Mesodermal cell (in vitro differentiated cells): ENCODE measurements around the gene CYTH3.
"Not testable (repeated sequence)": the region's sequence is repeated elsewhere in the genome, so short reads cannot be mapped to it uniquely, and the experiment has no call there.

Experiments
- H3K27ac ChIP-seq: 2 replicates; pipeline ENCODE4 v1.7.0; 2013; ENCODE audit warnings: mild to moderate bottlenecking, low read depth, low read length, moderate library complexity; ENCODE audit not compliant: severe bottlenecking
- H3K36me3 ChIP-seq: 2 replicates; pipeline ENCODE4 v1.7.1; 2013; ENCODE audit warnings: mild to moderate bottlenecking, low read length, moderate library complexity; ENCODE audit not compliant: control insufficient read depth, insufficient read depth
- H3K4me1 ChIP-seq: one replicate; pipeline ENCODE4 v1.7.1; 2013; ENCODE audit warnings: mild to moderate bottlenecking, low read length; ENCODE audit not compliant: insufficient read depth, control insufficient read depth, poor library complexity, severe bottlenecking
- H3K4me3 ChIP-seq: 2 replicates; pipeline ENCODE4 v1.7.0; 2013; ENCODE audit warnings: low read length, control low read depth, mild to moderate bottlenecking; ENCODE audit not compliant: insufficient read depth, poor library complexity, severe bottlenecking; ENCODE audit errors: extremely low read depth
- H3K9me3 ChIP-seq: 2 replicates; pipeline ENCODE4 v1.7.1; 2013; ENCODE audit warnings: mild to moderate bottlenecking, low read length, moderate library complexity; ENCODE audit not compliant: control insufficient read depth
- WGBS, 2 experiments: methylation state at CpG; one replicate each; pipeline ENCODE4 v1.1.5; 2013; ENCODE audit warnings: missing lambda C conversion rate in 2 of 2; ENCODE audit not compliant: insufficient coverage in 2 of 2; 5-methylcytosine and 5-hydroxymethylcytosine counted together

Gene CYTH3

GRCh38 chr7:6299774-6300173, 27.4 kb upstream of the CYTH3 start:
- H3K9me3 ChIP-seq = no peaks in the 10 kb centered on the region
- H3K4me3 ChIP-seq = no peak overlapping the region
- H3K27ac ChIP-seq = no peak overlapping the region
- WGBS, 2 experiments = 100% methylated on average over 2 of the region's 4 CpGs; no CpG with 5 or more reads in 1 of the 2 experiments
- no peaks in the 10 kb centered on the region for H3K4me1 ChIP-seq
- H3K36me3 ChIP-seq = no peaks in the 10 kb centered on the region

- 84 to 92% methylated on average over 4 to 6 of the region's 6 CpGs for WGBS, 2 experiments
- Histone ChIP-seq H3K27ac (no peak overlapping the region), H3K36me3 (no peaks in the 10 kb centered on the region)
These were observed 22.4 kb upstream of the CYTH3 start for GRCh38 chr7:6294839-6295238.

GRCh38 chr7:6293202-6293601, 20.8 kb upstream of the CYTH3 start:
- WGBS, 2 experiments = 90% methylated on average over 2 of the region's 3 CpGs; no CpG with 5 or more reads in 1 of the 2 experiments
- no peaks in the 10 kb centered on the region for H3K4me1 ChIP-seq
- no peaks in the 10 kb centered on the region for H3K9me3 ChIP-seq
- no peak overlapping the region for H3K27ac ChIP-seq
- no peak overlapping the region for H3K4me3 ChIP-seq
- H3K36me3 ChIP-seq = no peaks in the 10 kb centered on the region

More at GRCh38 chr7:6294839-6295238, 22.4 kb upstream of the CYTH3 start:
- no peaks in the 10 kb centered on the region for H3K4me1 ChIP-seq
- H3K9me3 ChIP-seq = no peaks in the 10 kb centered on the region
- no peak overlapping the region for H3K4me3 ChIP-seq

- H3K9me3 ChIP-seq, H3K4me3 ChIP-seq, H3K36me3 ChIP-seq, H3K4me1 ChIP-seq, H3K27ac ChIP-seq: not testable (repeated sequence)
- WGBS, 2 experiments = 86 to 92% methylated on average over 8 to 12 of the region's 12 CpGs
These were observed 19.5 kb upstream of the CYTH3 start for GRCh38 chr7:6291941-6292340.

- Histone ChIP-seq H3K4me3 (no peak overlapping the region), H3K9me3 (no peaks in the 10 kb centered on the region), H3K36me3 (no peaks in the 10 kb centered on the region), H3K4me1 (no peaks in the 10 kb centered on the region), H3K27ac (no peak overlapping the region)
- 98% methylated on average over 5 of the region's 5 CpGs for WGBS, 2 experiments
These were observed 19.1 kb upstream of the CYTH3 start for GRCh38 chr7:6291531-6291930.

- Histone ChIP-seq H3K4me1 (no peaks in the 10 kb centered on the region), H3K36me3 (no peaks in the 10 kb centered on the region), H3K9me3 (no peaks in the 10 kb centered on the region), H3K4me3 (no peak overlapping the region), H3K27ac (no peak overlapping the region)
- 77 to 79% methylated on average over 9 of the region's 9 CpGs for WGBS, 2 experiments
These were observed 17.9 kb upstream of the CYTH3 start for GRCh38 chr7:6290319-6290741.

- no peak overlapping the region for H3K4me3 ChIP-seq
- peaks cover 5% of the 10 kb centered on the region for H3K4me1 ChIP-seq
- H3K9me3 ChIP-seq = peaks cover 9% of the 10 kb centered on the region
- no peak overlapping the region for H3K27ac ChIP-seq
- 100% methylated on average over 2 of the region's 2 CpGs; no CpG with 5 or more reads in 1 of the 2 experiments for WGBS, 2 experiments
- no peaks in the 10 kb centered on the region for H3K36me3 ChIP-seq
These were observed 15.9 kb upstream of the CYTH3 start for GRCh38 chr7:6288270-6288860.

GRCh38 chr7:6286486-6286885, 14.1 kb upstream of the CYTH3 start:
- H3K4me1 ChIP-seq = peaks cover 5% of the 10 kb centered on the region
- H3K27ac ChIP-seq = no peak overlapping the region
- WGBS, 2 experiments = 85 to 96% methylated on average over 5 of the region's 8 CpGs
- no peak overlapping the region for H3K4me3 ChIP-seq
- H3K36me3 ChIP-seq = no peaks in the 10 kb centered on the region
- H3K9me3 ChIP-seq = peaks cover 9% of the 10 kb centered on the region

GRCh38 chr7:6284461-6285360, 12.3 kb upstream of the CYTH3 start:
- H3K4me3 ChIP-seq = no peak overlapping the region
- 91 to 97% methylated on average over 14 to 17 of the region's 20 CpGs for WGBS, 2 experiments
- H3K36me3 ChIP-seq = no peaks in the 10 kb centered on the region
- peaks cover 5% of the 10 kb centered on the region for H3K4me1 ChIP-seq
- H3K9me3 ChIP-seq = peaks cover 9% of the 10 kb centered on the region
- no peak overlapping the region for H3K27ac ChIP-seq

- Histone ChIP-seq H3K4me1 (peaks cover 5% of the 10 kb centered on the region), H3K36me3 (no peaks in the 10 kb centered on the region), H3K9me3 (peaks cover 9% of the 10 kb centered on the region), H3K27ac (peak overlapping the region; percentile 64), H3K4me3 (no peak overlapping the region)
- WGBS, 2 experiments = 91 to 94% methylated on average over 7 of the region's 7 CpGs
These were observed 11.6 kb upstream of the CYTH3 start for GRCh38 chr7:6284055-6284400.
